A673 (cell line): ENCODE results near the gene EPHA6.

ENCODE experiments used
- EZH2 ChIP-seq: fragments of 200-600 bp; sonication (generic); IDR thresholded peaks from 2 replicates; pipeline ENCODE4 v1.6.1; 2017; ENCODE audit warnings: borderline replicate concordance, low read depth, mild to moderate bottlenecking, mixed read lengths, antibody characterized with exemption, low read length; ENCODE audit not compliant: poor library complexity, severe bottlenecking
- TF ChIP-seq, protein P1 (sequence below): fragments of 300-800, 200-600 bp; sonication (generic); conservative IDR thresholded peaks from 2 replicates; pipeline ENCODE4 v1.5.1; 2017; ENCODE audit warnings: low read depth, mild to moderate bottlenecking, antibody characterized with exemption, low read length, moderate library complexity, mixed read lengths

DNA sequence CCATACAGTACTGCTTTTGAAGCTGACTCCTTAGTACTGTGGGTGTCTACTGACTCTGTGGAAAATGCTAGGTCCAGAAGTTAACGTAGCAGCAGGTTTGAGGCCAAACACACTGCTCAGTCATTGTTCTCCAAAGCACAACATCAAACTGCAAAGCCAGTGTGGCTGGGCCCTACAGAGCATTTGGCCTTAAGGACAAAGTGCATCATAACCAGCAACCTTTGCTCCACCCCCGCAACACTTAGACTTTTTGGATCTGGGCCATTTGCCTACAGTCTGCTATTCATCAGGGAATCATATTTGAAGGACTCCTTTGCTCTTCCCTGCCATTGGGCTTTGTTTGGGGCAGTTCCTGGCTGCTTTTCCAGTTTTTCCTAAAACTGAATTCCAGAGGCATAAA is 907.1 kb downstream of the EPHA6 start:
- TF ChIP-seq, protein P1, sequence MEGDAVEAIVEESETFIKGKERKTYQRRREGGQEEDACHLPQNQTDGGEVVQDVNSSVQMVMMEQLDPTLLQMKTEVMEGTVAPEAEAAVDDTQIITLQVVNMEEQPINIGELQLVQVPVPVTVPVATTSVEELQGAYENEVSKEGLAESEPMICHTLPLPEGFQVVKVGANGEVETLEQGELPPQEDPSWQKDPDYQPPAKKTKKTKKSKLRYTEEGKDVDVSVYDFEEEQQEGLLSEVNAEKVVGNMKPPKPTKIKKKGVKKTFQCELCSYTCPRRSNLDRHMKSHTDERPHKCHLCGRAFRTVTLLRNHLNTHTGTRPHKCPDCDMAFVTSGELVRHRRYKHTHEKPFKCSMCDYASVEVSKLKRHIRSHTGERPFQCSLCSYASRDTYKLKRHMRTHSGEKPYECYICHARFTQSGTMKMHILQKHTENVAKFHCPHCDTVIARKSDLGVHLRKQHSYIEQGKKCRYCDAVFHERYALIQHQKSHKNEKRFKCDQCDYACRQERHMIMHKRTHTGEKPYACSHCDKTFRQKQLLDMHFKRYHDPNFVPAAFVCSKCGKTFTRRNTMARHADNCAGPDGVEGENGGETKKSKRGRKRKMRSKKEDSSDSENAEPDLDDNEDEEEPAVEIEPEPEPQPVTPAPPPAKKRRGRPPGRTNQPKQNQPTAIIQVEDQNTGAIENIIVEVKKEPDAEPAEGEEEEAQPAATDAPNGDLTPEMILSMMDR: no peak
- TF ChIP-seq EZH2: no peak
